ENCODE results near the gene CCDC136.

GRCh38 chr7:128848289-128849155, 56.8 kb downstream of the CCDC136 start:
- TF ChIP-seq POLR2A (IDR thresholded peaks at IDR 0.05) (no peak), POLR2AphosphoS5 (IDR thresholded peaks at IDR 0.05) (no peak)
